KMS-11 (cell line): Measurements from ENCODE around the gene WBP1.

ENCODE experiments used
- H2AFZ ChIP-seq: fragments of 200-600 bp; sonication (generic); 2 replicates; pipeline ENCODE4 v1.6.1; 2016; ENCODE audit warnings: antibody characterized with exemption, mixed run types, low read depth
- H3K27ac ChIP-seq: fragments of 200-600 bp; sonication (generic); 2 replicates; pipeline ENCODE4 v1.6.1; 2016; ENCODE audit warnings: mild to moderate bottlenecking, mixed run types
- H3K27me3 ChIP-seq: fragments of 200-600 bp; sonication (generic); 2 replicates; pipeline ENCODE4 v1.6.1; 2017; ENCODE audit warnings: mild to moderate bottlenecking, low read depth, mixed run types, moderate library complexity; ENCODE audit not compliant: insufficient read depth
- H3K36me3 ChIP-seq: fragments of 200-600 bp; sonication (generic); 2 replicates; pipeline ENCODE4 v1.6.1; 2017; ENCODE audit warnings: mild to moderate bottlenecking, mixed run types; ENCODE audit not compliant: insufficient read depth
- H3K4me1 ChIP-seq: fragments of 200-600 bp; sonication (generic); 2 replicates; pipeline ENCODE4 v1.6.1; 2016; ENCODE audit warnings: mild to moderate bottlenecking, low read depth, mixed run types; ENCODE audit not compliant: poor library complexity, severe bottlenecking
- H3K4me2 ChIP-seq: fragments of 200-600 bp; sonication (generic); 2 replicates; pipeline ENCODE4 v1.7.0; 2016; ENCODE audit warnings: mild to moderate bottlenecking, mixed run types
- H3K4me3 ChIP-seq: fragments of 200-600 bp; sonication (generic); IDR thresholded peaks from 2 replicates; pipeline ENCODE4 v1.6.1; 2017; ENCODE audit warnings: low read depth, low read length, mixed read lengths; ENCODE audit not compliant: insufficient read depth
- H3K79me2 ChIP-seq: fragments of 200-600 bp; sonication (generic); 2 replicates; pipeline ENCODE4 v1.6.1; 2016; ENCODE audit warnings: low read depth, mixed run types; ENCODE audit not compliant: insufficient read depth
- H3K9ac ChIP-seq: fragments of 200-600 bp; sonication (generic); 2 replicates; pipeline ENCODE4 v1.6.1; 2016; ENCODE audit warnings: mild to moderate bottlenecking, mixed run types
- H4K20me1 ChIP-seq: fragments of 200-600 bp; sonication (generic); 2 replicates; pipeline ENCODE4 v1.6.1; 2016; ENCODE audit warnings: mild to moderate bottlenecking, mixed run types; ENCODE audit not compliant: insufficient read depth
- TF ChIP-seq, protein P1 (sequence below): fragments of 200-600 bp; sonication (generic); conservative IDR thresholded peaks from 2 replicates; pipeline ENCODE4 v1.6.1; 2017; ENCODE audit warnings: low read depth, mild to moderate bottlenecking, antibody characterized with exemption, low read length, moderate library complexity, mixed read lengths

The WBP1 gene

GRCh38 chr2:74430502-74430901, 27.7 kb upstream of the WBP1 start:
- Histone ChIP-seq H3K79me2 (no peaks in the 10 kb centered on the region), H2AFZ (no peak overlapping the region), H3K27me3 (no peaks in the 10 kb centered on the region), H3K27ac (no peak overlapping the region), H4K20me1 (no peaks in the 10 kb centered on the region), H3K4me3 (no peak overlapping the region), H3K4me1 (no peaks in the 10 kb centered on the region), H3K4me2 (no peak overlapping the region), H3K36me3 (no peaks in the 10 kb centered on the region), H3K9ac (no peak overlapping the region)
- TF ChIP-seq, protein P1, sequence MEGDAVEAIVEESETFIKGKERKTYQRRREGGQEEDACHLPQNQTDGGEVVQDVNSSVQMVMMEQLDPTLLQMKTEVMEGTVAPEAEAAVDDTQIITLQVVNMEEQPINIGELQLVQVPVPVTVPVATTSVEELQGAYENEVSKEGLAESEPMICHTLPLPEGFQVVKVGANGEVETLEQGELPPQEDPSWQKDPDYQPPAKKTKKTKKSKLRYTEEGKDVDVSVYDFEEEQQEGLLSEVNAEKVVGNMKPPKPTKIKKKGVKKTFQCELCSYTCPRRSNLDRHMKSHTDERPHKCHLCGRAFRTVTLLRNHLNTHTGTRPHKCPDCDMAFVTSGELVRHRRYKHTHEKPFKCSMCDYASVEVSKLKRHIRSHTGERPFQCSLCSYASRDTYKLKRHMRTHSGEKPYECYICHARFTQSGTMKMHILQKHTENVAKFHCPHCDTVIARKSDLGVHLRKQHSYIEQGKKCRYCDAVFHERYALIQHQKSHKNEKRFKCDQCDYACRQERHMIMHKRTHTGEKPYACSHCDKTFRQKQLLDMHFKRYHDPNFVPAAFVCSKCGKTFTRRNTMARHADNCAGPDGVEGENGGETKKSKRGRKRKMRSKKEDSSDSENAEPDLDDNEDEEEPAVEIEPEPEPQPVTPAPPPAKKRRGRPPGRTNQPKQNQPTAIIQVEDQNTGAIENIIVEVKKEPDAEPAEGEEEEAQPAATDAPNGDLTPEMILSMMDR = no peak

- no peak overlapping the region for H3K4me3 ChIP-seq
- peaks cover 12% of the 10 kb centered on the region for H3K4me1 ChIP-seq
- H4K20me1 ChIP-seq = no peaks in the 10 kb centered on the region
- no peaks in the 10 kb centered on the region for H3K27me3 ChIP-seq
- TF ChIP-seq, protein P1 = no peak
- H3K36me3 ChIP-seq = no peaks in the 10 kb centered on the region
- H3K9ac ChIP-seq = no peak overlapping the region
- H3K27ac ChIP-seq = no peak overlapping the region
- no peak overlapping the region for H3K4me2 ChIP-seq
- H2AFZ ChIP-seq = no peak overlapping the region
- H3K79me2 ChIP-seq = no peaks in the 10 kb centered on the region
These were observed 22.0 kb upstream of the WBP1 start for GRCh38 chr2:74436111-74436805.

DNA sequence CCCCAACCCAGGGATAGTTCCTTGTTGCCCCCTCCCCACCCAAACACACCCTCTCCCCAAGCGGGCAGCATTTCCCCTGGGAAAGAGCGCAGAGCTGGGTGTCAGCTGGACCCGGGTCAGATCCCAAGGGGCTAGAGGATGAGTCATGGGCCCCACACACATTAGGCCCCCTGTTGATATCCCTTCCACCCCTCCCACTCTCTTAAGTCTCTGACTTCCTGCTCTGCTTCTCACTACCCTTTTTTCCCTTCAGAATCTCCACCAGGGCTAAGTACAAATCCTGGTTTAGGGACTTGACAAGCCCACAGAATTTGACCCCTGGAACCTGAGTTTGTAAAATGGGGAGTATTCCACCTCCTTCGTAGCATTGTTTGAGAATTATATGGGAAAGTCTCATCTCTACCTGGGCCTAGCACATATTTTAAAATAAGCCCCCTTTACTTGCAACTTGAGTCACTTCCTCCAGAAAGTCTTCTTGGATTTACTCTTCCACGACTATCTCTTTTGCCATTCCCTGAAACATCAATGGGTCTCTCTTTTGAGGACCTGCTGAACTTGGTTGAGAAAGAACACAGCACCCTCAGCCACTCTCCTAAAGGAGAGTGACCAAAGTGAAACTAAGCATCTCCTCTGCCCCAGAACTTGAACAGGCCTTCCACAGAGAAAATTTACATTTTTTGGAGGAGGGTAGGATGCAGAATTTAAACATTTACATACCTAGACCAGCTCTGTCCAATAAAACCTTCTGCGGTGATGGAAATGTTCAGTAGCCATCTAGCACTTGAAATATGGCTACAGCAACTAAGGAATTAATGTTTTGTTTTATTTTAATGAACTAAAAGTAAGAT, 21.2 kb upstream of the WBP1 start:
- Histone ChIP-seq H3K36me3 (no peaks in the 10 kb centered on the region), H3K79me2 (no peaks in the 10 kb centered on the region), H3K27me3 (no peaks in the 10 kb centered on the region), H3K4me3 (no peak overlapping the region), H3K27ac (no peak overlapping the region), H3K4me1 (peaks cover 12% of the 10 kb centered on the region), H3K4me2 (no peak overlapping the region), H4K20me1 (no peaks in the 10 kb centered on the region), H2AFZ (no peak overlapping the region), H3K9ac (no peak overlapping the region)
- TF ChIP-seq, protein P1 = no peak

- TF ChIP-seq, protein P1 = no peak
- H3K9ac ChIP-seq = no peak overlapping the region
- H3K27me3 ChIP-seq = no peaks in the 10 kb centered on the region
- no peaks in the 10 kb centered on the region for H4K20me1 ChIP-seq
- no peak overlapping the region for H2AFZ ChIP-seq
- H3K36me3 ChIP-seq = no peaks in the 10 kb centered on the region
- no peak overlapping the region for H3K27ac ChIP-seq
- H3K4me3 ChIP-seq = no peak overlapping the region
- no peaks in the 10 kb centered on the region for H3K79me2 ChIP-seq
- no peak overlapping the region for H3K4me2 ChIP-seq
- H3K4me1 ChIP-seq = peaks cover 12% of the 10 kb centered on the region
These were observed 20.0 kb upstream of the WBP1 start for GRCh38 chr2:74438248-74438647.
